VCaP (cell line): ENCODE data around the gene KIF22.

Source experiments
- H3K27ac ChIP-seq: fragments of 450-650 bp; 2 replicates; pipeline ENCODE4 v1.5.1; 2017
- CTCF ChIP-seq: fragments of 450-650 bp; conservative IDR thresholded peaks from 2 replicates; pipeline ENCODE4 v1.5.1; 2017; ENCODE audit warnings: mild to moderate bottlenecking, moderate library complexity

The KIF22 gene

DNA sequence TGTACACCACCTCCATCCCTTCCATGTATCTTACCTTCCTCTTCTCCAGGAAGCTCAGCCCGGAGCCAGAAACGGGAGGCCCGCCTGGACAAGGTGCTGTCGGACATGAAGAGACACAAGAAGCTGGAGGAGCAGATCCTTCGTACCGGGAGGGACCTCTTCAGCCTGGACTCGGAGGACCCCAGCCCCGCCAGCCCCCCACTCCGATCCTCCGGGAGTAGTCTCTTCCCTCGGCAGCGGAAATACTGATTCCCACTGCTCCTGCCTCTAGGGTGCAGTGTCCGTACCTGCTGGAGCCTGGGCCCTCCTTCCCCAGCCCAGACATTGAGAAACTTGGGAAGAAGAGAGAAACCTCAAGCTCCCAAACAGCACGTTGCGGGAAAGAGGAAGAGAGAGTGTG lies 29.0 kb downstream of the KIF22 start:
- H3K27ac ChIP-seq, result no peak overlapping the region
- no peak for TF ChIP-seq CTCF

- no peak within 1 kb of the TSS for H3K27ac ChIP-seq
- TF ChIP-seq CTCF, result no peak
Measured at GRCh38 chr16:29820271-29820701, 29.7 kb downstream of the KIF22 start, which contains the start of gene MVP. MVP (plus strand) TSS chr16:29820462; CDS start chr16:29830550, 10,088 bp downstream.

- H3K27ac ChIP-seq, result no peak overlapping the region
- TF ChIP-seq CTCF, result no peak
Measured at GRCh38 chr16:29820730-29821642, 30.4 kb downstream of the KIF22 start.

- no peak for TF ChIP-seq CTCF
- no peak overlapping the region for H3K27ac ChIP-seq
Measured at GRCh38 chr16:29821643-29822115, 31.1 kb downstream of the KIF22 start.

GRCh38 chr16:29824589-29825144 lies 34.1 kb downstream of the KIF22 start:
- H3K27ac ChIP-seq, result no peak overlapping the region
- no peak for TF ChIP-seq CTCF

GRCh38 chr16:29825145-29826044 lies 34.8 kb downstream of the KIF22 start:
- TF ChIP-seq CTCF, result no peak
- no peak overlapping the region for H3K27ac ChIP-seq

GRCh38 chr16:29826342-29826695 lies 35.8 kb downstream of the KIF22 start:
- TF ChIP-seq CTCF, result no peak
- H3K27ac ChIP-seq, result no peak overlapping the region
